NT2/D1 (cell line): Measurements from ENCODE around the gene ST8SIA5.

ENCODE experiments used
- YY1 ChIP-seq: IDR thresholded peaks from 2 replicates; pipeline ENCODE4 v1.6.1; 2011; ENCODE audit not compliant: insufficient read length, insufficient read depth
- ZNF274 ChIP-seq: IDR thresholded peaks from 2 replicates; pipeline ENCODE4 v1.6.1; 2011; ENCODE audit warnings: mild to moderate bottlenecking, low read depth, low read length

- TF ChIP-seq YY1 (no peak), ZNF274 (no peak)
Observed at GRCh38 chr18:46770708-46771107, 13.9 kb upstream of the ST8SIA5 start.
